Myocyte (in vitro differentiated cells): ENCODE data around the gene FAM83F. TPM values are rescaled to one million over a fixed set of nuclear protein-coding genes. Genes with fewer than 3 reads are reported as not detected.

Source experiments
- DNase-seq: peaks from one replicate; pipeline ENCODE4 v3.0.0-alpha.2; 2012; ENCODE audit warnings: low read depth
- total RNA-seq: library from RNA; depleted of rRNA; stranded (reverse); fragments of >200 nt; gene quantifications from 2 replicates; pipeline ENCODE4 v1.2.3, GENCODE V29; 2014

FAM83F gene
- total RNA-seq, 1 donor from 2014 or later, result not detected

- DNase-seq, result no peak
Observed at GRCh38 chr22:40033586-40034380, 39.0 kb downstream of the FAM83F start.

DNA sequence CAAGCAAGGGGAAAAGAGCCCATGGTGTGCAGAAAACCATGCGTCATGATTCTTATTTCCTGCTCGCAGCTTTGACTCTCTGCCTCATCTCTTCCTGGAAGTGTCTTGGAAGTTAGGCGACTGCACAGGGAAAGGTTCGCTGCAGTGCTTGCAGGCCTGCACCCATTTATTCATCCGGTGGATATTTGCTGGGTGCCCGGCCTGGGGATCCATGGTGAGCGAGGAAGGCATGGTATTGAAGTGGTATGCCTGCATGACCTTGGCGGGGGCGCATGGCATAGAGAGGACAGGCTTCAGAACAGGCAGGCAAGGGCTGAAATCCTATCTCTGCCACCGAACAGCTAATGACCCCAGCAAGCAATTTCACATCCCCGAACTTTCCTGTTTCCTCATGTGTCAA, 40.6 kb downstream of the FAM83F start:
- DNase-seq, result no peak

DNA sequence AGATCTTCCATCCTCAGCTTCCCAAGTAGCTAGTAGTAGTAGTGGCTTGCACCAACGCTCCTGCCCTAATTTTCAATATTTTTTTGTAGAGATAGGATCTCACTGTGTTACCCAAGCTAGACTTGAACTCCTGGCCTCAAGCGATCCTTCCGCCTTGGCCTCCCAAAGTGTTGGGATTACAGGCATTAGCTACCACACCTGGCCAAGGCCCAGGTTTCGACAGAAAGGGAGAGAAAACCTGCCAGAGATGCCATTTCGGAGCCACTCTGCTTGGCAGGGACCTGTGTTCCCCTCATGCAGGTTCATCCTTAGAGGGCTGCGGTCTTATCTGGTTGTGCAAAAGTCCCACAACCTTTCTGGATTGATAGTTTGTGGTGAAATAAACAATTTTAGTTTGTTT, 41.4 kb downstream of the FAM83F start:
- no peak for DNase-seq

- peak; percentile 68 for DNase-seq
Observed at GRCh38 chr22:40036591-40037225, 42.0 kb downstream of the FAM83F start.

GRCh38 chr22:40037320-40037719, 42.6 kb downstream of the FAM83F start:
- no peak for DNase-seq

DNA sequence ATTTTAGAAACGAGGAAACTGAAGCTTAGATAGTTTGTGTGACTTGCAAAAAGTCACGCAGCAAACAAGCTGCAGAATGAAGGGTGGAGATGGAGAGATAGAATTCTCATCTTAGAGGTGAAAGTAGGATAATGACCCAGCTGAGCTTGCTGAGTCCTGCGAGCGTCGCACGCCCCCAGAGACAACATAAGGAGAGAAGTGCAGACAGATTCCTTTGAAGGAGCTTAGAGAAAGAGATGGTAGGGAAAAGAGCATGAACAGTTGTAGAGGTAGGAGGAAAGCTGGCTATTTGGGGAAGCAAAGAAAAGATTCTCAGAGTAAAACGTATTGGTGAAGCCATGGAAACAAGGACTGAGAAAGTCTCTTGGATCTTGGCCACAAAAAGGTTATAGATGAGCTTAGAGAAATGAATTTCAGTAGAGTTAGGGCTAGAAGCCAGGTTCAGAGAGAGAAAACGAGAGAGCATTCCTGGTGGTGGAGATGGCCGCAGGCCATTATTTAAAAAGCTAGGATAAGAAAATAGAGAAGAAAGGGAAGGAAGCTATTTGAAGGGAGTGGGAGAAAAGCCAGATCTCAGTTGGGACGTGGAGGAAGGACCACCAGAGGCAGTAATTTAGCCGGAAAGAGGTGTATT, 44.8 kb downstream of the FAM83F start:
- DNase-seq, result no peak

GRCh38 chr22:40040927-40041326, 46.2 kb downstream of the FAM83F start:
- DNase-seq, result peak; percentile 33

DNA sequence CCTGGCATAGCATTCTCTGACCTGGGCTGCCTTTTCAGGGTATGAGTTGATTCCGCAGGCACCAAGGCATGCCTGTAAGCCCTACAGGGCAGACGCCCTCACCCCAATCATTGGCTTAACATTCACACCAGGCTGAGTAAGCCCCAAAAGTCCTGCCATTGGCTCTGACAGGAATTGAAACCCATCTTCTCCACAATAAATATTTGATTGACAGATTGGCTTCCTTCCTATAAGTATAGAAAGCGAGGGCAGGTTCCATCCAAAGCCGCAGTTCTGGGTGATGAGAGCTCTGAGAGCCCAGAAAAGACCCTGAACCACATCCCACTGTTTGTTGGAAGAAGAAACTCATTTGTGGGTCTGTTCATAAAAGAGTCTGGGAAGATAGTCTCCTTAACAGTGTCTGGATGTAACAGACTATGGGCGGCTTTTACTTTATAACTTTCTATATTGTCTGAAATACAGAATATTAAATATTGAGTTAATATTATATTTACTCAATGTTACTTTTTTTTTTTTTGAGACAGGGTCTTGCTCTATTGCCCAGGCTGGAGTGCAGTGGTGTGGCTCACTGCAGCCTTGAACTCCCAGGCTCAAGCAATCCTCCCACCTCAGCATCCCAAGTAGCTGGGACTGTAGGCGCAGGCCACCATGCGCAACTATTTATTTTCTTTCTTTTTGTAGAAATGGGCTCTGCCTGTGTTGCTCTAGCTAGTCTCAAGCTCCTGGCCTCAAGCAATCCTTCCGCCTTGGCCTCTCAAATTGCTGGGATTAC, 46.8 kb downstream of the FAM83F start:
- no peak for DNase-seq

- DNase-seq, result no peak
Observed at GRCh38 chr22:40042312-40042711, 47.6 kb downstream of the FAM83F start.

DNA sequence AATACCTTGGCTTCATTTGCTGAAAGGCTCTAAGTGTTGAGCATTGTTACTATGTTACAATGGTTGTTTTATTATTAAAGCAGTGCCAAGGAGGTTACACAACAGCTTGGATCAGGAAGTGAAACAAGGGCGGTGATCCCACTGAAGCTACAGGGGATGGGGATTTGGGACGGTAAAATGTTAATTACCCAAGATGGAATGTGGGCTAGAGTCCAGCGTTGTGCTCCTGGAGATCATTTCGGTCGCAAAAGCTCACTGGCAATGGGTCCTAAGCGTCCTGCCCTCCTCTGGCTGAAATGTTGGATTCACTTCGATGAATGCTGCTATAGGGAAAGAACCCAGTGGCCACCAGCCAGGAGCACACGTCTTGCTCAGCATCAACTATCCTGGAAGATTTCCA, 48.3 kb downstream of the FAM83F start:
- no peak for DNase-seq

- no peak for DNase-seq
Observed at GRCh38 chr22:40043793-40044101, 49.0 kb downstream of the FAM83F start.

DNA sequence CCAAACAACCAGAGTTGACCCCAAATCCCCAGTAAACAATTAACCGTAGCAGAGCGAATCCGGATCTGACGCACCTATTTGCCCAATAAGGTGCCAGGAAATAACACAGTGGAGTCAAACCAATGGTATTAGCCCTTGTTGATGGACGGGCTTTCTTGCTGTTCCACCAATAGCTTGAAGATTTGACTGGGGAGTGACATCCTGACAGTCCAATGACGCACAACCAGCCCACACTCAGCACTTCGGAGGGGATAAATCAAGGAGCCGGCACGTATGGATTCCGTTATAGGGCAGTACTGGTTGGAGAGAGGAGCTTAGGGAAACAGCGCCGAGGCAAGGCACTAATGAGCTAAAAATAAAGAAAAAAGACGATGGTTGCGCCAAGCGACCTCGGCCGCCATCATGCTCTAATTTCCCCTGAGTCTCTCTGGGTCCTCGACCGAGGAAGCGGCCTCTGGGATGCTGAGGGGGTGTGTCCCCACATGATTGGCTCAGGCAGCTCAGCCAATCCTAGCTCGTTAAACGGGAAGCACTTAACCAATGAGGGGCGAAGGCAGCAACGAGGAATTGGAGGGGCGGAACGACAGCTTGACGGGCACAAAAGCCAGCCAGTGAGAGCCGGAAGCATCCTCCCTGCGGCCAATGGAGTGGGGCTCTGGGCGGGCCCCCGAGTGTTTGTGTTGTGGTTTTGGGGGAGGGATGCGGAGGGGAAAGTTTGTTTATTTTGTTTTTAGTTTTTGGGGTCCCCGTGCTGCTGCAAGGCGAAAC, 49.5 kb downstream of the FAM83F start:
- DNase-seq, result peak; percentile 100

GRCh38 chr22:40044870-40045834, 50.4 kb downstream of the FAM83F start:
- peak; percentile 28 for DNase-seq

DNA sequence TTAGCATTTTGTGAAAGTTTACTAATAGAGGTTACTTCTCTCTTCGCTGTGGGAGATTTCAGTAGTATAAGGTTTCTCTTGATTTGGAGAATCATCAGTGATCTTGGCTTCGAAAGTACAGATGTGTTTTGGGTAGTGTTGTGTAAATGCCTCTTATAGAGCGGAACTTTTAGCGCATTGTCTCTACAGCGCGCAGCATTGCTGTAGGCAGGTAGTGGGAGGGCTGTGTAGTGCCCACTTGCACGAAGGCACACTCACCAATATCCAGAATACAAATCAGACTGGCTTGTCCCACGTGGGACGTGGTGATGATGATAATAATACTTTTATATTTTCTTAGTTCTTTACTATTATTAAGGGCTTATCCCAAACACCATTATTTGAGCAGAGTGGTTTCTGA, 51.4 kb downstream of the FAM83F start:
- no peak for DNase-seq

DNA sequence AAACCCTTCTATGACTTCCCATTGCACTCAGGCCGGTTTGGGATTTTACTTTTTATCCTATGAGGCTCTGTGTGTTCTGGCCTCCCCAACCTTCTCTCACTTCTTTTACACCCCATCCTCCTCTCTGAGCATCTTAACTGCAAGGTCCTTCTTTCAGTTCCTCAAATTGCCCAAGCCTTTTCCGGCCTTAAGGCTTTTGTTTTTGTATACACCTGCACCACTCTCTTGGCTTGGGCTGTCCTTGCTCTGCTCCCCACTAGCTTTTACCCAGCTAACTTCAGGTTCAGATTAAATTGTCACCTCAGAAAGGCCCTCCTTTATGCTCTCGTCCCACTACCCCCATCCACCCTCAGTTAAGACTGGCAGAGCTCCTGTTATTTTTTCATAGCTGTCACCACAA, 55.5 kb downstream of the FAM83F start:
- no peak for DNase-seq

DNA sequence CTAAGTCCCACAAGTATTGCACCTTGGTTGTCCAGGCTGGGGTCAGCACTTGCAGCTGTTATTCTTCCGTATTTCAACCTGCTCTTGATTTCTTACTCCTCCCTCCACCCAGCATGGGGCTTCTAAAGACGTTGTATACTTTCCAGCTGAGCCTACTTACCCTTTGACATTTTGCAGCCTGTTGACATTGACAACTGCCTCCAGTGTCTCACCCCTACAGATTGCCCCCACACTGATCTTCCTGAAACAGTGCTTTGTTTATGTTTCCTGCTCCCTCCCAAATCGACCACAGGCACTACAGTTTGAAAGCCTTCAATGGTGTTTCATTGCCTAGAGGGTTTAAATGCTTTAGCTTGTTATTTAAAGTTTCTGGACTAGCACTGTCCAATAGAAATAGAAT, 56.6 kb downstream of the FAM83F start:
- DNase-seq, result no peak

- DNase-seq, result no peak
Observed at GRCh38 chr22:40053460-40053859, 58.7 kb downstream of the FAM83F start.

DNA sequence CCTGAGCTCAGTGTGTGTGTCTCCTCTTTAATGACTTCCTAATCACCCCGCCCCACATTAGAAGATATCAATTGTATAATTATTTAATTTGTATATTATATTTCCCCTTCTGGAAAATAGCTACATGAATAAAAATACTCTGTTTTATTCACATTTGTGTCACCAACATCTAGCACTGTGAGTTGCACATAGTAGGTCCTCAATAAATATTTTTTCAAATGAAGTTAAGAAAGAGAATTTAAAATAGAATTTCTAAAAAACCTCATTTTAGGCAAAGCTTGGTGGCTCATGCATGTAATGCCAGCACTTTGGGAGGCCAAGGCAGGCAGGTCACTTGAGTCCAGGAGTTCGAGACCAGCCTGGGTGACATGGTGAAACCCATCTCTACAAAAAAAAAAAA, 59.7 kb downstream of the FAM83F start:
- no peak for DNase-seq

DNA sequence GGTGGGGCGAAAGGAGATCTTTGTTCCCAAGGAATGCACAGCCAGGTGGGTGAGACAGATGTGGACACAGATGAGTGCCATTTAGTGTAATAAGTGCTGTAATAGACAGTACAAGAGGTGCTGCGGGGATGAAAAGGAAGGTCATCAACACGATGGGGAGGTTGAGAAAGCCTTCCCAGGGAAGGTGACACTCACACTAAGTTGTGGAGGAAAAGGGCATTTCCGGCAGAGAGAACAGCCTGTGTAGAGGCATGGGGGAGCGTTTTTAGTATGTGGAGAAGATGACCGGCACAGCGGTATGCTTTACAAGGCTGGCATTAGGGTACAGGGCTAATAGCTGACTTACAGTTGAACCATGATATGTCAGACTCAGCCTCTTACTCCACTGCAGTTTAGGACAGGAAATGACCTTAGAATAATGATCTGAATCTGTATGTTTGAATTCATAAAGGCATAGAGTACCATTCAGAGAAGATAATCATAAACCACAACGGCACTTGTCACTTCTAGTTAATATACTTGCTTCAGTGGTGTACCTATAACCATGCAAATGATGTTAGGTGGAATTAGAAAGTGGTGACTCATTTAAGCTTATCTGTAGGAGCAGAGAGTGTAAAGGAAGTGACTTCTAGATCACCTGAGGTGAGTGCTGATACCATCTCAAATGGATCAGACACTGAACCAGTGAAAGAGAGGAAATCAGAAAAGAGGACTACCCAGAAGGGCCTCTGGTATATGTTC, 60.6 kb downstream of the FAM83F start:
- no peak for DNase-seq
